H9 (cell line): Measurements from ENCODE around the gene SCAF4. TPM values are rescaled to one million over a fixed set of nuclear protein-coding genes. Genes with fewer than 3 reads are reported as not detected.

Experiments used
- DNase-seq: peaks from one replicate; pipeline ENCODE4 v3.0.0-alpha.2; 2017
- H2AFZ ChIP-seq: one replicate; pipeline ENCODE4 v1.6.1; 2013; ENCODE audit warnings: mild to moderate bottlenecking, low read length, control low read depth, moderate library complexity
- H2AK5ac ChIP-seq: 2 replicates; pipeline ENCODE4 v1.6.1; 2013; ENCODE audit warnings: low read length, control low read depth, mixed read lengths; ENCODE audit not compliant: insufficient read length
- H2BK120ac ChIP-seq: one replicate; pipeline ENCODE4 v1.6.1; 2013; ENCODE audit warnings: low read depth, mild to moderate bottlenecking, low read length, control low read depth, inconsistent platforms; ENCODE audit not compliant: poor library complexity, severe bottlenecking
- H2BK12ac ChIP-seq: 2 replicates; pipeline ENCODE4 v1.6.1; 2013; ENCODE audit warnings: low read length, control low read depth, mixed read lengths, low read depth; ENCODE audit not compliant: insufficient read length
- H2BK15ac ChIP-seq: 2 replicates; pipeline ENCODE4 v1.6.1; 2013; ENCODE audit warnings: low read depth, low read length, control low read depth
- H2BK20ac ChIP-seq: one replicate; pipeline ENCODE4 v1.6.1; 2013; ENCODE audit warnings: low read depth, mild to moderate bottlenecking, low read length, control low read depth, inconsistent platforms; ENCODE audit not compliant: poor library complexity, severe bottlenecking
- H2BK5ac ChIP-seq: 2 replicates; pipeline ENCODE4 v1.6.1; 2013; ENCODE audit warnings: low read length, control low read depth, mixed read lengths; ENCODE audit not compliant: insufficient read length
- H3K14ac ChIP-seq: 2 replicates; pipeline ENCODE4 v1.6.1; 2013; ENCODE audit warnings: low read length, control low read depth; ENCODE audit not compliant: insufficient read depth
- H3K18ac ChIP-seq: 2 replicates; pipeline ENCODE4 v1.6.1; 2013; ENCODE audit warnings: low read depth, mild to moderate bottlenecking, mixed read lengths, low read length, control low read depth; ENCODE audit not compliant: insufficient read length
- H3K23ac ChIP-seq: 2 replicates; pipeline ENCODE4 v1.6.1; 2013; ENCODE audit warnings: low read length, control low read depth, mixed read lengths, low read depth; ENCODE audit not compliant: insufficient read length
- H3K23me2 ChIP-seq: 2 replicates; pipeline ENCODE4 v1.6.1; 2013; ENCODE audit warnings: low read depth, mild to moderate bottlenecking, mixed read lengths, low read length, control low read depth; ENCODE audit not compliant: insufficient read length, poor library complexity, severe bottlenecking
- H3K27ac ChIP-seq: 2 replicates; pipeline ENCODE4 v1.5.1; 2013; ENCODE audit warnings: low read length, control low read depth, mixed read lengths, low read depth; ENCODE audit not compliant: insufficient read length
- H3K27me3 ChIP-seq: 2 replicates; pipeline ENCODE4 v1.6.1; 2013; ENCODE audit warnings: low read length, control low read depth, inconsistent platforms; ENCODE audit not compliant: insufficient read depth
- H3K4ac ChIP-seq: 2 replicates; pipeline ENCODE4 v1.6.1; 2013; ENCODE audit warnings: low read depth, mild to moderate bottlenecking, control low read depth, inconsistent platforms, low read length, moderate library complexity
- H3K4me1 ChIP-seq: 2 replicates; pipeline ENCODE4 v1.6.1; 2013; ENCODE audit warnings: low read length, control low read depth, inconsistent platforms; ENCODE audit not compliant: insufficient read depth
- H3K4me2 ChIP-seq: 2 replicates; pipeline ENCODE4 v1.6.1; 2013; ENCODE audit warnings: low read length, control low read depth, mixed read lengths; ENCODE audit not compliant: insufficient read length, insufficient read depth
- H3K56ac ChIP-seq: 2 replicates; pipeline ENCODE4 v1.6.1; 2013; ENCODE audit warnings: low read depth, mild to moderate bottlenecking, mixed read lengths, low read length, control low read depth; ENCODE audit not compliant: insufficient read length
- H3K79me1 ChIP-seq: 2 replicates; pipeline ENCODE4 v1.6.1; 2013; ENCODE audit warnings: low read depth, mild to moderate bottlenecking, moderate library complexity, low read length, control low read depth, inconsistent platforms; ENCODE audit not compliant: insufficient read depth, poor library complexity, severe bottlenecking
- H3K79me2 ChIP-seq: 2 replicates; pipeline ENCODE4 v1.6.1; 2013; ENCODE audit warnings: low read length, control low read depth, inconsistent platforms; ENCODE audit not compliant: insufficient read depth
- H3K9ac ChIP-seq: 2 replicates; pipeline ENCODE4 v1.6.1; 2013; ENCODE audit warnings: low read length, control low read depth, mixed read lengths; ENCODE audit not compliant: insufficient read length; ENCODE audit errors: extremely low read depth
- H3K9me3 ChIP-seq: one replicate; pipeline ENCODE4 v1.6.1; 2013; ENCODE audit warnings: low read depth, low read length, inconsistent platforms; ENCODE audit not compliant: control insufficient read depth
- H3T11ph ChIP-seq: one replicate; pipeline ENCODE4 v1.6.1; 2013; ENCODE audit warnings: mild to moderate bottlenecking, low read length, control low read depth, inconsistent platforms
- H4K20me1 ChIP-seq: one replicate; pipeline ENCODE4 v1.6.1; 2013; ENCODE audit not compliant: control insufficient read depth, insufficient read length, insufficient read depth
- H4K5ac ChIP-seq: 2 replicates; pipeline ENCODE4 v1.6.1; 2013; ENCODE audit warnings: low read depth, mild to moderate bottlenecking, mixed read lengths, low read length, control low read depth; ENCODE audit not compliant: insufficient read length
- H4K8ac ChIP-seq: replicated peaks from 2 replicates; pipeline ENCODE4 v1.6.1; 2013; ENCODE audit warnings: low read length, control low read depth, mixed read lengths, low read depth; ENCODE audit not compliant: insufficient read length
- H4K91ac ChIP-seq: 2 replicates; pipeline ENCODE4 v1.6.1; 2013; ENCODE audit warnings: low read depth, mild to moderate bottlenecking, moderate library complexity, mixed read lengths, low read length, control low read depth; ENCODE audit not compliant: insufficient read length
- H3K27ac Mint-ChIP-seq, 3 experiments: 2 replicates in 2 of 3; 3 replicates in 1 of 3; pipeline ENCODE4 v1.8.0; 2020 to 2021; ENCODE audit warnings: mixed read lengths in 3 of 3, mild to moderate bottlenecking in 1 of 3, moderate library complexity in 1 of 3
- H3K27me3 Mint-ChIP-seq: 2 replicates; pipeline ENCODE4 v1.8.0; 2021; ENCODE audit warnings: low read depth, mild to moderate bottlenecking, moderate library complexity, mixed read lengths
- H3K36me3 Mint-ChIP-seq, 3 experiments: 2 replicates in 2 of 3; 3 replicates in 1 of 3; pipeline ENCODE4 v1.8.0; 2020 to 2021; ENCODE audit warnings: low read depth in 3 of 3, mixed read lengths in 3 of 3; ENCODE audit not compliant: insufficient read depth in 1 of 3
- H3K4me1 Mint-ChIP-seq, 2 experiments: 2 replicates each; pipeline ENCODE4 v1.8.0; 2020; ENCODE audit warnings: mixed read lengths in 2 of 2
- H3K4me3 Mint-ChIP-seq, 2 experiments: 2 replicates in 1 of 2; 3 replicates in 1 of 2; pipeline ENCODE4 v1.8.0; 2020 to 2021; ENCODE audit warnings: mild to moderate bottlenecking in 2 of 2, mixed read lengths in 2 of 2, moderate library complexity in 1 of 2
- H3K9me3 Mint-ChIP-seq, 2 experiments: 2 replicates in 1 of 2; 3 replicates in 1 of 2; pipeline ENCODE4 v1.8.0; 2020; ENCODE audit warnings: mild to moderate bottlenecking in 2 of 2, mixed read lengths in 2 of 2, moderate library complexity in 1 of 2
- WGBS: extraction: QIAGEN DNeasy Blood & Tissue Kit; methylation state at CpG from one replicate; pipeline ENCODE4 v1.1.7; 2013; ENCODE audit warnings: missing lambda C conversion rate, low lambda C conversion rate, mixed read lengths; ENCODE audit not compliant: insufficient read length; ENCODE audit errors: extremely low coverage; 5-methylcytosine and 5-hydroxymethylcytosine counted together
- total RNA-seq: library from RNA; stranded (reverse); gene quantifications from 2 replicates; pipeline ENCODE4 v1.2.1, GENCODE V29; 2021
- TF ChIP-seq, protein P1 (sequence below): fragments of 200-600 bp; sonication (generic); conservative IDR thresholded peaks from 3 replicates; pipeline ENCODE4 v1.8.0; 2021; ENCODE audit warnings: antibody characterized with exemption, mild to moderate bottlenecking

SCAF4 gene
- total RNA-seq, 1 experiment from 2014 or later, result 76.8 TPM

DNA sequence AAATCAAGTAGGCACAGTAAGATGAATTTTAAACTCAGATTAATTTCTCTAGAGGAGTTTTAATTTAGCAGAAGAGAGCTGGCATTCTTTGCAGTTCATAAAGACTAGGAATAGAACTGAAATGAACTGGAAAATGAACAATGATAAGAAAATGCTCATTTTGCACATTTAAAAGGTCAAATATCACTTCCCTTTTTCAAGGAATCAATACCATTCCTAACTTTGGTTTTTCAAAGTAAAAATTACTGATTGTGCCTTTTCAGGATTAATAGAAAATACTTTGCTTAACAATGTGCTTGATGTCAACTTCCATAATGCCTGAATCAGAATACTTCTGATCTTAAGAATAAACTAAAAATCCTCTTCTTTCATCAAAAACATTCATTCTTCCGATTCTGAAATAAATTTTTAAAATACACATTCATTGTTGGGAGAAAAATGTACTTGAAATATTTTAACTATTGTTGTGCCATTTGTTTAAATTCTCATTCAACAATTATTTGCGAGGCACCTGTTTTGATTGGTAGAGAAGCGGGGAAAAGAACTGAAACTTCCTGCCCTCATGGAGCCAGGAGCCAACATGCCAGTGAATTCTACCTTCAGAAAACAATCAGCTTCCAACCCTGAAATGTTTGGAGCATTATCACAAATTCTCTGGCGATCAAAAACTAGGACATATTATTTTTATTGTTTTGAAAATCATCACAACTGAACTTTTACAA lies 2.1 kb downstream of the SCAF4 start:
- H3K27ac Mint-ChIP-seq, result no peak overlapping the region

More for the DNA sequence above, 2.1 kb downstream of the SCAF4 start:
- TF ChIP-seq, protein P1, sequence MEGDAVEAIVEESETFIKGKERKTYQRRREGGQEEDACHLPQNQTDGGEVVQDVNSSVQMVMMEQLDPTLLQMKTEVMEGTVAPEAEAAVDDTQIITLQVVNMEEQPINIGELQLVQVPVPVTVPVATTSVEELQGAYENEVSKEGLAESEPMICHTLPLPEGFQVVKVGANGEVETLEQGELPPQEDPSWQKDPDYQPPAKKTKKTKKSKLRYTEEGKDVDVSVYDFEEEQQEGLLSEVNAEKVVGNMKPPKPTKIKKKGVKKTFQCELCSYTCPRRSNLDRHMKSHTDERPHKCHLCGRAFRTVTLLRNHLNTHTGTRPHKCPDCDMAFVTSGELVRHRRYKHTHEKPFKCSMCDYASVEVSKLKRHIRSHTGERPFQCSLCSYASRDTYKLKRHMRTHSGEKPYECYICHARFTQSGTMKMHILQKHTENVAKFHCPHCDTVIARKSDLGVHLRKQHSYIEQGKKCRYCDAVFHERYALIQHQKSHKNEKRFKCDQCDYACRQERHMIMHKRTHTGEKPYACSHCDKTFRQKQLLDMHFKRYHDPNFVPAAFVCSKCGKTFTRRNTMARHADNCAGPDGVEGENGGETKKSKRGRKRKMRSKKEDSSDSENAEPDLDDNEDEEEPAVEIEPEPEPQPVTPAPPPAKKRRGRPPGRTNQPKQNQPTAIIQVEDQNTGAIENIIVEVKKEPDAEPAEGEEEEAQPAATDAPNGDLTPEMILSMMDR, result no peak
- Histone ChIP-seq H4K20me1 (no peaks in the 10 kb centered on the region), H3K27ac (peak overlapping the region; percentile 41), H3K27me3 (no peaks in the 10 kb centered on the region), H2AK5ac (no peak overlapping the region), H2BK5ac (no peak overlapping the region), H4K8ac (no peak overlapping the region), H3K23me2 (peaks cover 9% of the 10 kb centered on the region), H2BK12ac (no peak overlapping the region), H3T11ph (no peak overlapping the region), H3K18ac (no peak overlapping the region), H2AFZ (no peak overlapping the region), H3K4ac (no peak overlapping the region), H3K56ac (no peak overlapping the region), H2BK20ac (no peak overlapping the region), H2BK15ac (no peak overlapping the region), H4K5ac (no peak overlapping the region), H3K79me1 (no peaks in the 10 kb centered on the region), H2BK120ac (no peak overlapping the region), H3K14ac (no peak overlapping the region), H3K9me3 (no peaks in the 10 kb centered on the region), H3K79me2 (peaks cover 47% of the 10 kb centered on the region), H3K4me2 (peak overlapping the region; percentile 96), H3K9ac (peak overlapping the region; percentile 18), H4K91ac (no peak overlapping the region), H3K23ac (no peak overlapping the region), H3K4me1 (peaks cover 3% of the 10 kb centered on the region; the same call in 1 of the 2 replicates)
- DNase-seq, result no peak
- Mint-ChIP-seq H3K9me3 (no peaks in the 10 kb centered on the region), H3K4me3 (no peak overlapping the region; a peak in 1 of 5 replicates), H3K36me3 (peaks cover 0 to 11% (median 9%) of the 10 kb centered on the region in 3 experiments; a peak in 4 of 7 replicates), H3K27me3 (no peaks in the 10 kb centered on the region), H3K4me1 (peaks cover 14% of the 10 kb centered on the region in 2 experiments)
- WGBS, result 100% methylated on average over 1 of the region's 4 CpGs
